GM04503 (cell line): Measurements from ENCODE around the gene RAF1.
A peak's percentile ranks its signal among the peaks of the same experiment; 100 is the strongest.
"Not testable (repeated sequence)": the region's sequence is repeated elsewhere in the genome, so short reads cannot be mapped to it uniquely, and the experiment has no call there.

Experiments
- DNase-seq: peaks from one replicate; pipeline ENCODE4 v3.0.0-alpha.2; 2012; ENCODE audit warnings: low read depth

RAF1 gene

DNA sequence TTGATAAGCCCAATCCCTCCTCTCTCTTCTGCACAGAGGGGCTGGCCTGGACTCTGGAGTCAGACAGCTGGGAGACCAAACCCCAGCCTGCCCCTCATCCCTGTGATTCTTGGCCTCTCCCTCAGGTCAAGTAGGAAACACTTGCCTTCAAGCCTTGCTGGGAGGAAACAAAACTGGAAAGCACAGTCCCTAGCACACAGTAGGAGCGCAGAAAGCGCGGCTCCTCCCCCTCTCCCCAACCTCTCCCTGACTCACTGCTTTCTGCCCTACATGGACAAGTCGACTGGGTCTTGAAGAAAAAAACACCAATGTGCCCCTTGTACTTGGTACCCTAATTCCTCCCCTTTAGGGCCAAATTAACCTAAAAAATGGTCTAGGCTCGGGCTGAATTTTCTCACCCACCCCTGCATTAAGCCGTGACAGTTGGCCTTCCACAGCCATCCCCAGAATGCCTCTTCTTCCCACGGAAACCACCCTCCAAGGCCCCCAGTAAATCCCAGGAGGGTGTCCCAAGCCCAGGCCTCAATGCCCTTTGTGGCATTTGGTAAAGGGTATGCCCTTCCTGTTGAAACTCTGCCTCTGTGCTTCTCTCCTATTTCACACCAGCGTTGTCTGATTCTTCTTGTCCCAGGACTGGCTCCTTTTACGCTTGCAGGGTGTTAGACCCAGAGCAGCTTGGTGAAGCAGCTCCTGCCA, 11.3 kb upstream of the RAF1 start:
- DNase-seq = no peak

DNA sequence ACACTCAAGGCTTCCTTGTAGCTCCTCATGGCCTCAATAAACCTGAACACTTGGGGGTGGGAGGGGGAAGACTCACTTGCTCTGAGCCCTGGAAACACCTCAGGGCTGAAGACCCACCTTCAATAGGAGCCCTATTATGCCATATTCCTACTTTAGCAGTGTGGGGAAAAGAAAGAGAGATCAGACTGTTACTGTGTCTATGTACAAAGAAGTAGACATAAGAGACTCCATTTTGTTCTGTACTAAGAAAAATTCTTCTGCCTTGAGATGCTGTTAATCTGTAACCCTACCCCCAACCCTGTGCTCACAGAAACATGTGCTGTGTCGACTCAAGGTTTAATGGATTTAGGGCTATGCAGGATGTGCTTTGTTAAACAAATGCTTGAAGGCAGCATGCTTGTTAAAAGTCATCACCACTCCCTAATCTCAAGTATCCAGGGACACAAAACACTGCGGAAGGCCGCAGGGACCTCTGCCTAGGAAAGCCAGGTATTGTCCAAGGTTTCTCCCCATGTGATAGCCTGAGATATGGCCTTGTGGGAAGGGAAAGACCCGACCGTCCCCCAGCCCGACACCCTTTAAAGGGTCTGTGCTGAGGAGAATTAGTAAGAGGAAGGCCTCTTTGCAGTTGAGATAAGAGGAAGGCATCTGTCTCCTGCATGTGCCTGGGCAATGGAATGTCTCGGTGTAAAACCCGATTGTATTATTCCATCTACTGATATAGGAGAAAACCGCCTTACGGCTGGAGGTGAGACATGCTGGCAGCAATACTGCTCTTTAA, 10.2 kb upstream of the RAF1 start:
- DNase-seq = not testable (repeated sequence)

DNA sequence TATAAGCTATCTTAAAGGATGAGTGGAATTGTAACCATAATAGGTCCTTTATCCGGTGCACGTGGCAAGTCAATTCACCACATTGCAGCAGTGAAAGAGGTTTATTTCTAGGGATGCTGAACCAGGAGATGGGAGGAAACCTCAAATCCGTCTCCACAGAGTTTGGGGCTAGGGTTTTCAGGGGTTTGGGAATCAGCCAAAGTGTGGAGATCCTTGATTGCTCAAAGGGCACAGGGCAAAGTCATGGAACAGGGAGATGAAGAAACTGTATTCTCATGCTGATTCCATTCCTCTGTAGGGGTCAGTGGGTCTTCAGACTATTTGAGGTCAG, 7.2 kb upstream of the RAF1 start:
- DNase-seq = no peak

DNA sequence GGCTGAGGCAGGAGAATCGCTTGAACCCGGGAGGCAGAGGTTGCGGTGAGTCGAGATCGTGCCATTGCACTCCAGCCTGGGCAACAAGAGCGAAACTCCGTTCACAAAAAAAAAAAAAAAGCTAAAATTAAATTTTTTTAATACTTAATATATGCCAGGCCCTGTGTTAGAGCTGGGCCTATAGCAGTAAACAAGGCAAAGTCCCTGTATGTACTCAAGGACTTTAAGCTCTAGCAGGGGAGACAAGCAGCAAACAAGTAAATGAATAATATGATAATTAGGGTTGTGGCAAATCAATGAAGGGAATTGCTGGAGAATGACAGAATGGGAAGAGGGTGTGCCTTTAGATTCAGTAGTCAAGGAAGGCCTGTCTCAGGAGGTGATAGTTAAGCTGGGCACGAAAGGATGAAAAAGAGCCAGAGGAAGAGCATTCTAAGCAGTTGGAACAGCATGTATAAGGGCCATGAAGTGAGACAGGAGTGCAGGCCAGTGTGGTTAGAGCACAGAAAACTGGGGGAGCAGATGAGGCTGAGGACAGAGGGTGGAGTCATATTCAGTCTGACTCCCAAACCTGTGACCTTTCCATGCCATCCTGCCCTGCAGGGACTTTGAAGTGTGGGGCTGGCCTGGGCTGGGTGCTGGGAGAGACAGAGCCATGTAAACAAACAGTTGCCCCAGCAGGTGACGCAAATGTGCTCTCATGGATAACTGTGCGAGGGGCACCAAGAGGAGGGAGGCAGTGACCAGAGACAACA, 6.6 kb upstream of the RAF1 start:
- DNase-seq = no peak

DNA sequence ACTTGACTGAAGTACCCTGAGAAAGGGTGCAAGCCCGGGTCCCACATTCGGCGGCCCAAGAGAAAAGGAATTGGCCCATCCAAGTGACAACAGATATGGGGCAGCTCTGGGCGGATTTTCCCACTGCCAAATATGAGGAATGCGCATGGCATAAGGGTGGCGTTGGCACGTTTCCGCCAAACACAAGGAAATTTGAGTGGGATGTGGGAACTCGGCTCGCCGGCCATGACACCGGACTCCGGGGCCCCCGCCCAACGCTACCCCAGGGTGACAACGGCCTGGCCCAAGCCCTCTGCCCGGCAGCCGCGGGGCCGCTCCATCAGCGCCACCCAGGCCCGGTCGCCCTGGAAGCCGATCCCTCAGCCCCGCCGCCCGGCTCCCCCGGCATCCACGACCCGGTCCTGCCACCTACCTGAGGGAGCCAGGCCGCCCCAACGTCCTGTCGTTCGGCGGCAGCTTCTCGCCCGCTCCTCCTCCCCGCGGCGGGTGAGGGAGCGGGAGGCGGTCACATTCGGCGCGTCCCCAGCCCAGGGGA, 449 bp downstream of the RAF1 start:
- no peak for DNase-seq

DNA sequence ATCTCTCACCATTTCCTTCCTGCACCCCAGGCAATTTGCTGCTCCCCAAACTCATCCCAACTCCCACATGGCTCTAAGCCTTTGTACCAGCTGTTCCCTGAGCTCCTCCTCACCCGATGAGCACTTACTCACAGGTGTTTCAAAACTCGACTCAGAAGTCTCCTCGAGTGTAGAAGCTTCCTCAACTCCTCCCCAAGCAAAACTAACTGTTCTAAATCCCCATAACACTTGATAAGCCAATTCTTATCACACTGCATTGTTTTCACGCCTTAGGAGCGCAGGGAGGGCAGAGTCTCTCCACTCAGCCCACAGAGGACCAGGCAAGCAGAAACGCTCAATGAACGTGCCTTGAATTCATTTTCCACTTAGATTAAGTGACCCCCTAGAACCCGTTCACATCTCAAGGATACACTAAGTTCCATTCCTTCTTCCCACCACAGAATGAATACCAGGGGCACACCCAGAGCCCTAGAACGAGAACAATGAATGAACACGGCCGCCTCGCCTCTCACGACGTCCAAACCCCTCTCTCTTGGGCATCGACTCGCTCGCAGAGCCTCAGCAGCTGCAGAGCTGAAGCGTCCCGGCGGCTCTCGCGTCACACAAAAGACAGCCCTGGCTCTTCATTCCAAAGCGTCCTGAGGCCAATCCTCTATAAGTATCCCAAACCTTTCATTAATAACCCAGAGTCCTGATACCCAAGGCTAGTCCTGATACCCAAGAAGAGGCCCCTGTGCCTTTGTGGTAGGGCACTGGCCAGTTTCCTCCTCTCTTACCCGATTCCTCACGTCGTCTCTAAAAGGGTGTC, 1.1 kb downstream of the RAF1 start:
- no peak for DNase-seq

DNA sequence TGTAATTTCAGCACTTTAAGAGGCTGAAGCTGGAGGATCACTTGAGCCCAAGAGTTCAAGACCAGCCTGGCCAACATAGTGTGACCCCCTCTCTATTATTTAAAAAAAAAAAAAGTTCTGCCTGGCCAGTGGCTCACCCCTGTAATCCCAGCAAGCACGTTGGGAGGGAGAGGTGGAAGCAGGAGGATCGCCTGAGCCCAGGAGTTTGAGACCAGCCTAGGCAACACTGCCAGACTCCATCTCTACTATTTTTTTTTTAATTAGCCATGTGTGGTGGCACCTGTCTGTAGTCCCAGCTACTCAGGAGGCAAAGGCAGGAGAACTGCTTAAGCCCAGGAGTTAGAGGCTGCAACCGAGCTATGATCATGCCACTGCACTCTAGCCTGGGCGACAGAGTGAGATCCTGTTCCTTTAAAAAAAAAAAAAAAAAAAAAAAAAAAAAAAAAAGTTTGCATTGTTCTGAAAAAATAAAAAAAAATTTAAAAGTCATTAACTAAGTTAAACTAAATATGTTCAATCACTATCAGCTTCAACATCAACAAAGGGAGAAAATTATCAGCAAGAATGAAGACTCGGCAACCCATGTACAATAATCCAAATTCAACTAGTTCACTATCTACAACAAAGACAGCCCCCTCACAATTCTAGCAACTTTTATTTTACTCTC, 1.9 kb downstream of the RAF1 start:
- no peak for DNase-seq

DNA sequence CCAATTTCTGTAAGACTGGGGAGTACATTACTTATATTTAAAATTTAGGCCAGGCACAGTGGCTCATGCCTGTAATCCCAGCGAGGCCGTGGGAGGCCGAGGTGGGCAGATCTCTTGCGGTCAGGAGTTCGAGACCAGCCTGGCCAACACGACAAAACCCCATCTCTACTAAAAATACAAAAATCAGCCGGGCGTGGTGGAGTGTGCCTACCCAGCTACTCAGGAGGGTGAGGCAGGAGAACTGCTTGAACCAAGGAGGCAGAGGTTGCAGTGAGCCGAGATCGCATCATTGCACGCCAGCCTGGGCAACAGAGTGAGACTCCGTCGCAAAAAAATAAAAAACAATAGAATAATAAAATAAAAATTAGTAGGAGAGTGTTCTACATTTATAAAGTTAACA, 2.5 kb downstream of the RAF1 start:
- DNase-seq = not testable (repeated sequence)

DNA sequence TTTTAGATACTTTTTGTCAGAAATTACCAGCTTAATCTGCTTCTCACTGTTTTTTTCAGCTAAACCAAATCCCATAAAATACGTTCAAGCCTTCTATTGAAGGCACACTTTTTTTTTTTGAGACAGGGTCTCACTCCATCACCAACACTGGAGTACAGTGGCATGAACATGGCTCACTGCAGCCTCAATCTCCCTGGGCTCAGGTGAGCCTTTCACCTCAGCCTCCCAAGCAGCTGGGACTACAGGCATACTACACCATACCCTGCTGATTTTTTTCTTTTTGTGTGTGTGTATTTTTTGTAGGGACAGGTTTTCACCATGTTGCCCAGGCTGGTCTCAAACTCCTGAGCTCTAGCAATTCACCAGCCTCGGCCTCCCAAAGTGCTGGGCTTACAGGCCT, 3.7 kb downstream of the RAF1 start:
- no peak for DNase-seq

DNA sequence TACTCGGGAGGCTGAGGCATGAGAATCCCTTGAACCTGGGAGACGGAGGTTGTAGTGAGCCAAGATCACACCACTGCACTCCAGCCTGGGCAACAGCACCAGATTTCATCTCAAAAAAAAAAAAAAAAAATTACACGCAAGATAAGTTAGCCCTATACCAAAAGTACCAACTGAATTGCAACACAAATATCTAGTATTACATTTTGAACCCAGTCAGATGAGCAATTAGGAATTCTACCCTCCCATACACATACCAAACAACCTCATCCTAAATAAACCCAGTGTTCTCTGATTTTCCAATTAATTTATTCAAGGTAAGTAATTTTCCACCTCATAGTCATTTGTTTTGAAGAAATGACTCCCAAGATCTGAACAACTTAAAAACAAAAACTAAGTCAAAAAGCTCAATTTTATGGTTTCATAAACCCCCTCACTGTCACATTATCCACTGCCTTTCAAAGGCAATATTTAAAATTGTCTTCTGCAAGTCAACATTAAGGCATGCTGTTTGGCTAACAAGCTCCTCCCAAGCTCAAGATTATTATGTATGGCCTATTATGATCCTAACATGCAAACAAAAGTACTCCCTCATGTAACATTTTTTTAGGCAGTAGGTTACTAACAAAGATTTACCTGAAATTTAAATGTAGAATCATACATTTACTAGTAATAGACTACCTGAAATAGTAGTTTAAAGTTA, 4.5 kb downstream of the RAF1 start:
- no peak for DNase-seq

DNA sequence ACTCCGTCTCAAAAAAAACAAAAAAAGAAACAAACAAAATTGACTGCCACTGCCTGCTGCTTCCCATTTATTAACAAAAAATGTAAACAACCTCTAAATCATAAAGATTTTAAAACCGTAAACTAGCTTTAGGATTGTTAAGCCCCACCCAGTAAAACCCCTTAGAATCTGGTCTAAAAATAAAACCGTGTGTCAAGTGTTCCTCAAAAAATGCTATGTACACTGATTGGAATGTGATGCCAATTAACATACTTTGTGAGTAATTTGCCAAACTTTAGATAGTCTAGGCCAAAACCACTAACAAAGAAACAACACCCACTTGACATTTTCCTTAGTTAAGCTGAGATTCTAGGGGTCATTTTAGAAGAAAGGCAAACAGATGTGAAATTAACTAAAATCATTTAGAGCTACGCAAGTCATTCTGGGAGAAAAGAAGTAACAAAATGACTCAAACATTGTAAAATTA, 5.3 kb downstream of the RAF1 start:
- peak; percentile 98 for DNase-seq

DNA sequence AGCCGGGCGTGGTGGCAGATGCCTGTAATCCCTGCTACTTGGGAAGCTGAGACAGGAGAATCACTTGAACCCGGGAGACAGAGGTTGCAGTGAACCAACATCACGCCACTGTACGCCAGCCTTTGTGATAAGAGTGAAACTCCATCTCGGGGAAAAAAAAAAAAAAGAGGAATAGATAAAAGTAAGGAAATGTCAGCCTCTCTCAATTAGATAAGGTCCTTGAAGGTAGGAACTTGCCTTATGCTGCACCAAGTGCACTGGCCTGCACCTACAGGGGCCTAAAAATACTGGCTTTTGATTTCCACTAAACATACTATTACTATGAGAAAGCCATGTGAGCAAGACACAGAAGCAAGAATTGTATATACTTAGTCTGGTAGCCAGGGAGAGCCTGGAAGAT, 7.1 kb downstream of the RAF1 start:
- DNase-seq = no peak

DNA sequence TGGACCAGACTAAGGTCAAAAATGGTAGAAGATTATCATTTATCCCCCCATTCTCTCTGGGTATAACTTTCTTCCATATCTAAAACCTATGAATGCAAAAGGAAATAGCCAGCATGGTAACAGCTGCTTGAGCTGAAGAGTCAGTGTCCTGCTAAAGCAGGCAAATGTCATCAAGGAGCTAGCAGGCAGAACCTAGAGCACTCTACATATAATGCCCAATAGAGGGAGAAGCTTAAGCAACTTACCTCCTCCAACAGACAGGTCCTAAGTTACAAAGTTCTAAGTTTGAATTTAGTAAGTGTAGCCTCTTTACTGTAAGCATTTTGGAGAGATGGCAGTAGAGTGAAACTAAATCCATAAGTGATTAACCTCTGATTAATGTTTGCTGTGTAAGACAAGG, 7.7 kb downstream of the RAF1 start:
- no peak for DNase-seq

DNA sequence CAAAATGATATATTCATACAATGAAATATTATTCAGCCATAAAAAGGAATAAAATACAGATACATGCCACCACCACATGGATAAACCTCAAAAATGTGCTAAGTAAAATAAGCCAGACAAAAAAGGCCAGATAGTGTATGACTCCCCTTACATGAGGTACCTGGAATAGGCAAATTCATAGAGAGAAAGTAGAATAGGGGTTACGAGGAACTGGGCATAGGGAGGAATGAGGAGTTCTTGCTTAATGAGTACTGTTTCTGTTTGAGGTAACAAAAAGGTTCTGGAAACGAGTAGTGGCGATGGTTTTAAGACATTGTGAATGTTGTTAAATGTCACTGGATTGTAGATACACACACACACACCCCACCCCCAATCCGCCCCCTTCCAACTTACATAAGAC, 8.2 kb downstream of the RAF1 start:
- DNase-seq = no peak

DNA sequence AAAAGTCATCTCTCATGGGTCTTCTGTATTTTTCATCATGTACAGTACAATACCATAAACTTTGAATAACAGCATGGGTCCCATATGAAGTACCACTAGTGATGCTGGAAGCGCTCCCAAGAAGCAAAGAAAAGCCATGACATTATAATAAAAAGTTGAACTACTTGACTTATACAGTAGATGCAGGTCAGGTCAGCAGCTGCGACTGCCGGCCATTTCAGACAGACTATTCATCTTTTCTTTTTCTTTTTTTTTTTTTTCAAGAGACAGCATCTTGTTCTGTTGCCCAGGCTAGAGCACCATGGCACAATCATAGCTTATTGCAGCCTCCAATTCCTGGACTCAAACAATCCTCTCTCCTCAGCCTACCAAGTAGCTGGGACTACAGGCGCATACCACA, 10.2 kb downstream of the RAF1 start:
- no peak for DNase-seq

DNA sequence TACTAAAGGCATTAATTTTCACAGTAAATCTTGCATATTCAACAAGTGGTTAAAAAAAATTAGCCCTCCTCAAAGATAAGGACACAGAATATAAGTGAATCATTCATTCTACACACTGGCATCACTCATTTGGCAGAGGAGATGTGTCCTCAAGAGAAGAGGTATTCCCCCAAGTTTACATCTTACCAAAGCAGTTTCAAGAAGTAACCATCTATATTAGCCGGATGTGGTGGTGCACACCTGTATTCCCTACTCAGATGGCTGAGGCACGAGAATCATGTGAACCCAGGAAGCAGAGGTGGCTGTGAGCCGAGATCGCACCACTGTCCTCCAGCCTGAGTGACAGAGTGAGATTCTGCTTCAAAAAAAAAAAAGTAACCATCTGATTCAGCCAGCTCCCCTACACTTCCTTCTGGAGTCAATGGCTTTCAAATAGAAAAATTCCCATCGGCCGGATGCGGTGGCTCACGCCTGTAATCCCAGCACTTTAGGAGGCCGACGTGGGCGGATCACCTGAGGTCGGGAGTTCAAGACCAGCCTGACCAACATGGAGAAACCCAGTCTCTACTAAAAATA, 15.4 kb downstream of the RAF1 start:
- no peak for DNase-seq

DNA sequence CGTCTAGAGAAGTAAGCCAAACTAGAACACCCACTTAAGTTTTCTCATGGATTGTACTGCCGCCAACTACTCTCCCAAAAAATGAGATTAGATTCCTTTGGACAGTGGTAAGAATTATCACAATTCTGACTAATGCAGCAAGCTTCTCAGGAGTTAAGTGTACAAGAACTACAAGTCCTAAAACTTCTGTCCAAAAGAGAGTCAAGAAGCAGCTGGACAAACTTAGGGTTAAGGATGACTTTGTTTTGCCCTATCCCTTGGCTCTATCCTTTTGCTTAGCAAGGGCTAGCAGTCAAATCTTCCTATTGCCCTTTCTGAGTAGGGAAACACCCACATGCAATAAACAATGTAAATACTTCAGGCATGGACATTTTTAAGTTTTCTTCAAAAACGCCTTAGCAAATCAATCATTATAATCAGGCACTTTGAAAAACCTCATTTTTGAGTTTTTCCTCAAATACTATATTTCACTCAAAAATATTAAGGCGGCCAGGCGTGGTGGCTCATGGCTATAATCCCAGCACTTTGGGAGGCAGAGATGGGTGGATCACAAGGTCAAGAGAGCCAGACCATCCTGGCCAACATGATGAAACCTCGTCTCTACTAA, 19.5 kb downstream of the RAF1 start:
- peak; percentile 53 for DNase-seq

DNA sequence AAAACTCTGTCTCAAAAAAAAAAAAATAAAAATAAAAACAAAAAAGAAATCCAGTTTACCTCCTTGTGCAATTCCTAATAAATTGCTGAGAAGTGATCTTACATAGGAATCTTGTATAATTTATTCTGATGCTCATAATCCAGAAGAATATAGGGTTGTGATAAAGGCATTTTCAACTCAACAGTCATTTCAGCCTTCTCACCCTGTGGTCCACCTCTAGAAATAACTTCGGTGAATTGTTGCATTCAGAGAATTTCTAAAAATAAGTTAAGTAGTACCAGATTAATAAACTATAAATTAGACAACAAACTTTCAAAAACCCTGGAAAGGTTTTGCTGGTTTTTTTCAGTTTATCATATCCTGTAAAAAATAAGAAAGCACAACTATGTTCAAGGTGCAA, 20.2 kb downstream of the RAF1 start:
- DNase-seq = no peak

DNA sequence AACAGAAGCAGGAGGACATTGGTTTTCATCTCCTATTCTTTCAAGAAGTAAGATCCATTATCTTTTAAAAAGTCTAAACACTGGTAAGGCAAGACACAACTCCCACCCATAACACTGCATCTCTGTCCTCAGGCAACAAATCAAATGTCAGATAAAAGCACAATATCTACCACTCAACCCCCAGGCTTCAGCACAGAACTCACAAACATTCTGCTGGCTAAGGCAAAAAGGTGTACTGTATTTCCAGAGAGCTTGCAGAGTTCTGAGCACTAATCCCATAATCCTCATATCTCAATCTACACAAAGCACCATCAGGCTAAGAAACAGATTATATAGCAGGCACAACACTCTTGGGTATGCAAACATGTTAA, 20.9 kb downstream of the RAF1 start:
- no peak for DNase-seq

DNA sequence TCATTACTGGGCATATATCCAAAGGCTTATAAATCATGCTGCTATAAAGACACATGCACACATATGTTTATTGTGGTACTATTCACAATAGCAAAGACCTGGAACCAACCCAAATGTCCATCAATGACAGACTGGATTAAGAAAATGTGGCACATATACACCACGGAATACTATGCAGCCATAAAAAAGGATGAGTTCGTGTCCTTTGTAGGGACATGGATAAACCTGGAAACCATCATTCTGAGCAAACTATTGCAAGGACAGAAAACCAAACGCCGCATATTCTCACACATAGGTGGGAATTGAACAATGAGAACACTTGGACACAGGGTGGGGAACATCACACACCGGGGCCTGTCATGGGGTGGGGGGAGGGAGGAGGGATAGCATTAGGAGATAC, 23.1 kb downstream of the RAF1 start:
- DNase-seq = not testable (repeated sequence)
